Calu3 (cell line): ENCODE measurements around the gene KANSL1. TPM values are rescaled to one million over a fixed set of nuclear protein-coding genes. Genes with fewer than 3 reads are reported as not detected.
"Not testable (repeated sequence)": the region's sequence is repeated elsewhere in the genome, so short reads cannot be mapped to it uniquely, and the experiment has no call there.

Experiments
- BruUV-seq: library from RNA; stranded (reverse); fragments of 400-500 nt; replicated peaks from 2 replicates; lab custom pipeline; 2021; lab: Mats Ljungman, UMichigan
- CTCF ChIA-PET: fragments of 300-600 bp; sonication (Branson Sonifier 250); formaldehyde crosslinking; loops from one replicate; lab custom pipeline; 2022; ENCODE audit warnings: antibody characterized with exemption; lab: Charles Lee
- DNase-seq: peaks from one replicate; pipeline ENCODE4 v3.0.0; 2022
- H3K27ac Mint-ChIP-seq: one replicate; pipeline ENCODE4 v1.8.0; 2022; ENCODE audit warnings: mixed read lengths; ENCODE audit not compliant: unreplicated experiment
- H3K27me3 Mint-ChIP-seq: one replicate; pipeline ENCODE4 v1.8.0; 2022; ENCODE audit warnings: mixed read lengths; ENCODE audit not compliant: unreplicated experiment
- H3K36me3 Mint-ChIP-seq: one replicate; pipeline ENCODE4 v1.8.0; 2022; ENCODE audit warnings: mild to moderate bottlenecking, moderate library complexity, mixed read lengths; ENCODE audit not compliant: insufficient read depth, unreplicated experiment
- H3K4me1 Mint-ChIP-seq: one replicate; pipeline ENCODE4 v1.8.0; 2022; ENCODE audit warnings: mild to moderate bottlenecking, low read depth, mixed read lengths; ENCODE audit not compliant: unreplicated experiment
- H3K4me3 Mint-ChIP-seq: one replicate; pipeline ENCODE4 v1.8.0; 2022; ENCODE audit warnings: mild to moderate bottlenecking, low read depth, moderate library complexity, mixed read lengths; ENCODE audit not compliant: unreplicated experiment
- H3K9me3 Mint-ChIP-seq: one replicate; pipeline ENCODE4 v1.8.0; 2022; ENCODE audit warnings: low read depth, mixed read lengths; ENCODE audit not compliant: unreplicated experiment
- intact Hi-C: fragments of 100-400 bp; cut with micrococcal nuclease; formaldehyde crosslinking; loops from one replicate; pipeline ENCODE4 v1.10.0; 2022; ENCODE audit not compliant: unreplicated experiment
- total RNA-seq: library from RNA; stranded (reverse); gene quantifications from 2 replicates; pipeline ENCODE4 v1.2.3, GENCODE V29; 2022
- TF ChIP-seq, protein P1 (sequence below): fragments of 200-600 bp; IDR thresholded peaks from one replicate; pipeline ENCODE4 v1.8.0; 2022; ENCODE audit warnings: antibody characterized with exemption; ENCODE audit not compliant: unreplicated experiment

KANSL1 gene
- total RNA-seq, 1 experiment from 2014 or later: 190 TPM

DNA sequence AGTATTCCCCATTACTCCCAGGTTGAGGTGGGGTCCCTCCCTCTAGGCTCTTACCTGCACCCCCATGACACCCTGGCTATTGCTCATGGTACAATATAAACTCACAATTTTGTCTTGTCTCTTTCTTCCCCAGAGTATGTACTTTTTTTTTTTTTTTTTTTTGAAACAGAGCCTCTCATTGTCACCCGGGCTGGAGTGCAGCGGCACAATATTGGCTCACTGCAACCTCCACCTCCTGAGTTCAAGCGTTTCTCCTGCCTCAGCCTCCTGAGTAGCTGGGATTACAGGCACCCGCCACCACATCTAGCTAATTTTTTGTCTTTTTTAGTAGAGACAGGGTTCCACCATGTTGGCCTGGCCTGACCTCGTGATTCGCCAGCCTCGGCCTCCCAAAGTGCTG, 8.5 kb downstream of the KANSL1 start:
- H3K36me3 Mint-ChIP-seq: peaks cover 19% of the 10 kb centered on the region
- no peak overlapping the region for H3K4me3 Mint-ChIP-seq
- CTCF ChIA-PET: interaction anchor here (0.7 to 1.6 kb wide), 3 partner anchors 8 to 391 kb away, joined by 3 to 5 read pairs (median 4); partner anchors contain the start of gene KANSL1
- H3K27ac Mint-ChIP-seq: no peak overlapping the region
- peaks cover 73% of the 10 kb centered on the region for H3K4me1 Mint-ChIP-seq
- H3K9me3 Mint-ChIP-seq: no peaks in the 10 kb centered on the region
- TF ChIP-seq, protein P1, sequence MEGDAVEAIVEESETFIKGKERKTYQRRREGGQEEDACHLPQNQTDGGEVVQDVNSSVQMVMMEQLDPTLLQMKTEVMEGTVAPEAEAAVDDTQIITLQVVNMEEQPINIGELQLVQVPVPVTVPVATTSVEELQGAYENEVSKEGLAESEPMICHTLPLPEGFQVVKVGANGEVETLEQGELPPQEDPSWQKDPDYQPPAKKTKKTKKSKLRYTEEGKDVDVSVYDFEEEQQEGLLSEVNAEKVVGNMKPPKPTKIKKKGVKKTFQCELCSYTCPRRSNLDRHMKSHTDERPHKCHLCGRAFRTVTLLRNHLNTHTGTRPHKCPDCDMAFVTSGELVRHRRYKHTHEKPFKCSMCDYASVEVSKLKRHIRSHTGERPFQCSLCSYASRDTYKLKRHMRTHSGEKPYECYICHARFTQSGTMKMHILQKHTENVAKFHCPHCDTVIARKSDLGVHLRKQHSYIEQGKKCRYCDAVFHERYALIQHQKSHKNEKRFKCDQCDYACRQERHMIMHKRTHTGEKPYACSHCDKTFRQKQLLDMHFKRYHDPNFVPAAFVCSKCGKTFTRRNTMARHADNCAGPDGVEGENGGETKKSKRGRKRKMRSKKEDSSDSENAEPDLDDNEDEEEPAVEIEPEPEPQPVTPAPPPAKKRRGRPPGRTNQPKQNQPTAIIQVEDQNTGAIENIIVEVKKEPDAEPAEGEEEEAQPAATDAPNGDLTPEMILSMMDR: no peak
- no peak for DNase-seq
- intact Hi-C loops: no loop called here
- no peaks in the 10 kb centered on the region for H3K27me3 Mint-ChIP-seq
- no TSS peak for BruUV-seq

DNA sequence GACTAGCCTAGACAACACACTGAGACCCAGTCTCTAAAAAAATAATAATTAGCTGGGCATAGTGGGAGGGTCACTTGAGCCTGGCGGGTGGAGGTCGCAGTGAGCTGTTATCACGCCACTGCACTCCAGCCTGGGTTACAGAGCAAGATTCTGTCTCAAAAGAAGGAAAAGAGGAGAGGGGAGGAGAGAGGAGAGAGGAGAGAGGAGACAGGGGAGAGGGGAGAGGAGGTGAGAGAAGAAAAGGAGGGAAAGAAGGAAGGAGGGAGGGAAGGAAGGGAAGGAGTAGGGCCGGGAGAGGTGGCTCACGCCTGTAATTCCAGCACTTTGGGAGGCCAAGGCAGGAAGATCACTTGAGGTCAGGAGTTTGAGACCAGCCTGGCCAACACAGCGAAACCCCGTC, 9.8 kb downstream of the KANSL1 start:
- DNase-seq, H3K27ac Mint-ChIP-seq, H3K9me3 Mint-ChIP-seq, intact Hi-C loops, BruUV-seq, H3K4me3 Mint-ChIP-seq, H3K27me3 Mint-ChIP-seq: not testable (repeated sequence)
- peaks cover 11% of the 10 kb centered on the region for H3K36me3 Mint-ChIP-seq
- peaks cover 73% of the 10 kb centered on the region for H3K4me1 Mint-ChIP-seq
- CTCF ChIA-PET: interaction anchor here (0.6 to 1.6 kb wide), 3 partner anchors 10 to 855 kb away, joined by 3 to 5 read pairs (median 4); partner anchors contain the start of gene KANSL1

DNA sequence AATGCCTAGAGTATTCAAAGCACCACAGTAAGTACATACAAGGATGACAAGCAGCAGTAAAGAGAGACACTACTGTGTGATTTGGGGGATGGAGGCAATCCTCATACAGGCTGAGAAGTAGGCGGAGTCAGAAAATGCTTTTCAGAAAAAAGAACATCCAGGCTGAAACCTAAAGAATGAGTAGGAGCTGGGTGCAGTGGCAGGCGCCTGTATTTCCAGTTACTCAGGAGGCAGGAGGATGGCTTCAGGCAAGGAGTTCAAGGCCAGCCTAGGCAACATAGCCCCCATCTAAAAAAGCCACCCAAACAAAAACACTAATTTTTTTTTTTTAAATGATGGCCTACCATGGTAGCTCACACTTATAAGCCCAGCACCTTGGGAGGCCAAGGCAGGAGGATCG, 10.3 kb downstream of the KANSL1 start:
- BruUV-seq: no TSS peak
- no peaks in the 10 kb centered on the region for H3K27me3 Mint-ChIP-seq
- TF ChIP-seq, protein P1: no peak
- no peak overlapping the region for H3K4me3 Mint-ChIP-seq
- no peaks in the 10 kb centered on the region for H3K9me3 Mint-ChIP-seq
- no peak for DNase-seq
- CTCF ChIA-PET: interaction anchor here (0.6 to 0.8 kb wide), 2 partner anchors 10 to 855 kb away, joined by 3 to 4 read pairs; partner anchors contain the start of gene KANSL1
- peaks cover 11% of the 10 kb centered on the region for H3K36me3 Mint-ChIP-seq
- peaks cover 73% of the 10 kb centered on the region for H3K4me1 Mint-ChIP-seq
- H3K27ac Mint-ChIP-seq: no peak overlapping the region
- intact Hi-C loops: no loop called here

DNA sequence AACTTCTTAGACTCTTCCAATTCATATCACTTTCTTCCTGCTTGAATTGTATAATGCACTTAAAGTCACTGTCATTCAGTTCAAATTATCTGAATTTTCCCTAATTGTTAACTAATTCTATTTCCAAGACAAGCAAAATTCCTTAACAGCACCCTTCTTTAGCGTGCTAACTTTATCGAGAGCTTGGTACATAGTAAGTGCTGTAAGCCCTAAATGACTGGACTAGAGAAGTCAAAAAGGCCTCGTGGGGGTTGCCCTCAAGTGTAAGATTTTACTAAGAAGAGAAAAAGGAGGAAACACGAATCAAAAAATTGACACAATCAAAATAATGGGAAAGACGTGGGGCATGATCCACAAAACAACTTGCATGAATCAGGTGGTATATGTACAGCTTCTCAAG, 11.3 kb downstream of the KANSL1 start:
- H3K36me3 Mint-ChIP-seq: peaks cover 11% of the 10 kb centered on the region
- H3K27ac Mint-ChIP-seq: peak overlapping the region; percentile 2
- H3K4me1 Mint-ChIP-seq: peaks cover 69% of the 10 kb centered on the region
- intact Hi-C loops: no loop called here
- no peaks in the 10 kb centered on the region for H3K9me3 Mint-ChIP-seq
- CTCF ChIA-PET: interaction anchor here (0.6 to 0.8 kb wide), 2 partner anchors 11 to 658 kb away, joined by 6 to 12 read pairs; partner anchors contain the start of gene KANSL1
- H3K4me3 Mint-ChIP-seq: no peak overlapping the region
- no peak for DNase-seq
- TF ChIP-seq, protein P1: no peak
- no TSS peak for BruUV-seq
- H3K27me3 Mint-ChIP-seq: no peaks in the 10 kb centered on the region

DNA sequence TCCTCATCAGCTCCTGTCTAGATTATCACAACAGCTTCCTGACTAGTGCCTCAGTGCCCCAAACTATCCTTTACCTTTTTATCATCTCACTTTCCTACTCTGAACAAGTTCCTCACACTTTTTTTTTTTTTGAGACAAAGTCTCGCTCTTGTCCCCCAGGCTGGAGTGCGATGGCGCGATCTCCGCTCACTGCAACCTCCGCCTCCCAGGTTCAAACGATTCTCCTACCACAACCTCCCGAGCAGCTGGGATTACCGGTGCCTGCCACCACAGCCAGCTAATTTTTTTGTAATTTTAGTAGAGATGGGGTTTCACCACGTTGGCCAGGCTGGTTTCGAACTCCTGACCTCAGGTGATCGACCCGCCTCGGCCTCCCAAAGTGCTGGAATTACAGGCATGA, 11.9 kb downstream of the KANSL1 start:
- H3K4me3 Mint-ChIP-seq, intact Hi-C loops, H3K27me3 Mint-ChIP-seq, BruUV-seq, H3K9me3 Mint-ChIP-seq, DNase-seq: not testable (repeated sequence)
- Mint-ChIP-seq H3K27ac (peak overlapping the region; percentile 2), H3K36me3 (peaks cover 11% of the 10 kb centered on the region), H3K4me1 (peaks cover 74% of the 10 kb centered on the region)
- CTCF ChIA-PET: interaction anchor here (0.6 to 1.5 kb wide), 5 partner anchors 11 to 410 kb away, joined by 3 to 9 read pairs (median 3); partner anchors contain the start of gene KANSL1
